A673 (cell line): ENCODE data around the gene MRPS11.

Experiments used
- EZH2 ChIP-seq: fragments of 200-600 bp; sonication (generic); IDR thresholded peaks from 2 replicates; pipeline ENCODE4 v1.6.1; 2017; ENCODE audit warnings: borderline replicate concordance, low read depth, mild to moderate bottlenecking, mixed read lengths, antibody characterized with exemption, low read length; ENCODE audit not compliant: poor library complexity, severe bottlenecking
- TF ChIP-seq, protein P1 (sequence below): fragments of 300-800, 200-600 bp; sonication (generic); conservative IDR thresholded peaks from 2 replicates; pipeline ENCODE4 v1.5.1; 2017; ENCODE audit warnings: low read depth, mild to moderate bottlenecking, antibody characterized with exemption, low read length, moderate library complexity, mixed read lengths

DNA sequence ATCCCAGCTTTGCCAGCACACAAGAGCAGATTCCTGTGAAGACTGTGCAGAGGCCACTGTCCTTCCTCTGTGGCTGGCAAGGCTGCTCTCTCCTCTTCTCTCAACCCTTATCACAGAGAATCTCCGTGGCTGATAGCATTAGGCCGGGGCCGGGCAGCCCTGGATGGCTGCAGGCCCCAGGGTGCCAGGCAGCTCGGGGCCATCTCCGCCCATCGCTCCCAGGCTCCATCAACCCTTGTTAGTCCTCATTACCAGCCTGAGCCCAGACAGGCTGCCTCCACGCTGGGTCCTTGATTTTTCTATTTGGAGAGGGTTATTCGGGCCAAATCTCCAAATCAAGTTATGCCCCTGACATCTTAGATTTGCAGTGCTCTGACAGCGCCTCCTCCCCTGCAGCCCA is 39.5 kb upstream of the MRPS11 start:
- TF ChIP-seq, protein P1, sequence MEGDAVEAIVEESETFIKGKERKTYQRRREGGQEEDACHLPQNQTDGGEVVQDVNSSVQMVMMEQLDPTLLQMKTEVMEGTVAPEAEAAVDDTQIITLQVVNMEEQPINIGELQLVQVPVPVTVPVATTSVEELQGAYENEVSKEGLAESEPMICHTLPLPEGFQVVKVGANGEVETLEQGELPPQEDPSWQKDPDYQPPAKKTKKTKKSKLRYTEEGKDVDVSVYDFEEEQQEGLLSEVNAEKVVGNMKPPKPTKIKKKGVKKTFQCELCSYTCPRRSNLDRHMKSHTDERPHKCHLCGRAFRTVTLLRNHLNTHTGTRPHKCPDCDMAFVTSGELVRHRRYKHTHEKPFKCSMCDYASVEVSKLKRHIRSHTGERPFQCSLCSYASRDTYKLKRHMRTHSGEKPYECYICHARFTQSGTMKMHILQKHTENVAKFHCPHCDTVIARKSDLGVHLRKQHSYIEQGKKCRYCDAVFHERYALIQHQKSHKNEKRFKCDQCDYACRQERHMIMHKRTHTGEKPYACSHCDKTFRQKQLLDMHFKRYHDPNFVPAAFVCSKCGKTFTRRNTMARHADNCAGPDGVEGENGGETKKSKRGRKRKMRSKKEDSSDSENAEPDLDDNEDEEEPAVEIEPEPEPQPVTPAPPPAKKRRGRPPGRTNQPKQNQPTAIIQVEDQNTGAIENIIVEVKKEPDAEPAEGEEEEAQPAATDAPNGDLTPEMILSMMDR = no peak
- no peak for TF ChIP-seq EZH2
